ENCODE measurements around the gene RAPSN. TPM values are rescaled to one million over a fixed set of nuclear protein-coding genes. Genes with fewer than 3 reads are reported as not detected.

The RAPSN gene
- polyA plus RNA-seq, 3 donors: 1.2 TPM; not detected in 2

- Histone ChIP-seq H3K4me2 (replicated peaks; ENCODE audit: extremely low read depth, low read length, poor library complexity, severe bottlenecking) (no peak overlapping the region), H3K9me3 (replicated peaks in 1 of 2; ENCODE audit: control insufficient read depth in 1 of 2, insufficient read depth in 1 of 2, low read length in 2 of 2) (no peaks in the 10 kb centered on the region), H2AFZ (ENCODE audit: insufficient read depth, low read depth, low read length, poor library complexity, severe bottlenecking) (no peak overlapping the region), H4K20me1 (ENCODE audit: insufficient read depth, low read length) (peaks cover 94% of the 10 kb centered on the region), H3K9ac (ENCODE audit: insufficient read depth, low read length, poor library complexity, severe bottlenecking) (no peak overlapping the region), H3K27me3 (ENCODE audit: control insufficient read depth in 2 of 2, insufficient read depth in 2 of 2, low read length in 2 of 2) (no peaks in the 10 kb centered on the region), H3K4me3 (replicated peaks in 1 of 3; ENCODE audit: low read depth in 2 of 3, low read length in 3 of 3) (no peak overlapping the region), H3K27ac (ENCODE audit: low read depth in 1 of 2, low read length in 2 of 2) (no peak overlapping the region), H3K4me1 (ENCODE audit: control insufficient read depth in 1 of 2, insufficient read depth in 2 of 2, low read length in 2 of 2) (no peaks in the 10 kb centered on the region), H3K36me3 (replicated peaks in 1 of 2; ENCODE audit: control insufficient read depth in 1 of 2, insufficient read depth in 2 of 2, low read length in 2 of 2) (peaks cover 97 to 99% of the 10 kb centered on the region in 2 donors), H3K79me2 (ENCODE audit: insufficient read depth, low read length) (peaks cover 34% of the 10 kb centered on the region)
- no peaks in the 10 kb centered on the region for H3K4me1 Mint-ChIP-seq
- peak overlapping the region in 2 of 7 donors; percentile 25 to 74 for H3K27ac Mint-ChIP-seq
- H3K36me3 Mint-ChIP-seq: peaks cover 89 to 100% of the 10 kb centered on the region in 2 donors
- H3K4me3 Mint-ChIP-seq: no peak overlapping the region
- intact Hi-C loops (cut with micrococcal nuclease): no loop called here
- no peaks in the 10 kb centered on the region for H3K9me3 Mint-ChIP-seq
- no peak for TF ChIP-seq CTCF (IDR thresholded peaks at IDR 0.05)
- H3K27me3 Mint-ChIP-seq (ENCODE audit: low read depth in 3 of 3): peaks cover 0 to 3% (median 2%) of the 10 kb centered on the region in 3 donors
- no peak for DNase-seq
Measured at GRCh38 chr11:47477323-47477722, 28.4 kb upstream of the RAPSN start.

DNA sequence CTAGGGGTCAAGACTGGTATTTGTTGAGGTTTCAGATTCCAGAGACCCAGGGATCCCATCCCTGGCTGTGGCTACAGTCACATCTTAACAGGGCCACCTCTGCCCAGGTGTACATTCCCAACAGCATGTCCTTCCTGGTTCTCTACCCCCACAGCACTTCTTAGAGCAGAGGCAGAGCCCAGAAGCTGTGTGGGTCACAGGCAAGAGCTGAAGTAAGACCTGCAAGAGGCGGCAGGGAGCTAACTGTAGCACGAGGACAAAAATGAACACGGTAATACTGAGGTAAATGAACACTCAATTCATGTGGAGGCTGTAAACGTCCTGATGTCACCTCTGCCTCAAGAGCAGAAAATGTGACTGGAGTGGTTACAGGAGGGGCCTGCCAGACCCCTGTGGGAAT is 21.7 kb upstream of the RAPSN start:
- no peaks in the 10 kb centered on the region for H3K27me3 ChIP-seq (ENCODE audit: control insufficient read depth in 2 of 2, insufficient read depth in 2 of 2, low read length in 2 of 2)
- H3K9me3 ChIP-seq (replicated peaks in 1 of 2; ENCODE audit: control insufficient read depth in 1 of 2, insufficient read depth in 1 of 2, low read length in 2 of 2): no peaks in the 10 kb centered on the region
- Mint-ChIP-seq H3K27ac (peak overlapping the region in 4 of 7 donors; percentile 16 to 70 (median 42)), H3K9me3 (no peaks in the 10 kb centered on the region), H3K27me3 (ENCODE audit: low read depth in 3 of 3) (peaks cover 0 to 3% (median 0%) of the 10 kb centered on the region in 3 donors), H3K36me3 (peaks cover 83 to 100% of the 10 kb centered on the region in 2 donors), H3K4me1 (no peaks in the 10 kb centered on the region), H3K4me3 (no peak overlapping the region)
- peaks cover 41% of the 10 kb centered on the region for H3K79me2 ChIP-seq (ENCODE audit: insufficient read depth, low read length)
- peak overlapping the region in 1 of 2 donors; percentile 17 for H3K27ac ChIP-seq (ENCODE audit: low read depth in 1 of 2, low read length in 2 of 2)
- TF ChIP-seq CTCF (IDR thresholded peaks at IDR 0.05): no peak
- peaks cover 96% of the 10 kb centered on the region for H4K20me1 ChIP-seq (ENCODE audit: insufficient read depth, low read length)
- peaks cover 90 to 100% of the 10 kb centered on the region in 2 donors for H3K36me3 ChIP-seq (replicated peaks in 1 of 2; ENCODE audit: control insufficient read depth in 1 of 2, insufficient read depth in 2 of 2, low read length in 2 of 2)
- intact Hi-C loops (cut with micrococcal nuclease): no loop called here
- no peak overlapping the region for H3K4me2 ChIP-seq (replicated peaks; ENCODE audit: extremely low read depth, low read length, poor library complexity, severe bottlenecking)
- H3K9ac ChIP-seq (ENCODE audit: insufficient read depth, low read length, poor library complexity, severe bottlenecking): no peak overlapping the region
- no peak overlapping the region for H2AFZ ChIP-seq (ENCODE audit: insufficient read depth, low read depth, low read length, poor library complexity, severe bottlenecking)
- no peak overlapping the region for H3K4me3 ChIP-seq (replicated peaks in 1 of 3; ENCODE audit: low read depth in 2 of 3, low read length in 3 of 3)
- WGBS (ENCODE audit: insufficient coverage): 97% methylated on average over 4 of the region's 4 CpGs
- H3K4me1 ChIP-seq (ENCODE audit: control insufficient read depth in 1 of 2, insufficient read depth in 2 of 2, low read length in 2 of 2): no peaks in the 10 kb centered on the region
- DNase-seq: no peak
